ENCODE data around the gene VPS33A. TPM values are rescaled to one million over a fixed set of nuclear protein-coding genes. Genes with fewer than 3 reads are reported as not detected.

The VPS33A gene
- total and polyA plus RNA-seq, 10 of the 15 experiments (the other 5 are each of a cell fraction or from before 2014, with no cell fraction given), result 7.7 to 33.6 (median 21.6) TPM

- Histone ChIP-seq H3K27ac (ENCODE audit: control insufficient read depth, insufficient read depth) (no peak within 1 kb of the TSS), H3K4me3 (peak within 1 kb of the TSS; percentile 50; the same call in 1 of the 2 replicates), H3K79me2 (ENCODE audit: control insufficient read depth, insufficient read depth, low read length) (no peaks in the 10 kb centered on the region), H3K36me3 (ENCODE audit: control insufficient read depth in 2 of 2, insufficient read depth in 2 of 2, low read length in 1 of 2) (no peaks in the 10 kb centered on the region), H2AFZ (ENCODE audit: control insufficient read depth, low read depth, low read length) (no peak within 1 kb of the TSS), H3K4me1 (ENCODE audit: control insufficient read depth, insufficient read depth, low read length) (peaks cover 7% of the 10 kb centered on the region), H3K9me3 (replicated peaks; ENCODE audit: control insufficient read depth, insufficient read depth, low read length) (no peaks in the 10 kb centered on the region), H3K9ac (ENCODE audit: control insufficient read depth, insufficient read depth, low read length) (no peak within 1 kb of the TSS), H3K4me2 (ENCODE audit: control insufficient read depth, insufficient read depth) (peak within 1 kb of the TSS; percentile 66), H3K27me3 (replicated peaks in 1 of 2; ENCODE audit: control insufficient read depth in 2 of 2, insufficient read depth in 2 of 2, low read length in 1 of 2) (no peaks in the 10 kb centered on the region; a peak in 1 of 4 replicates), H4K20me1 (ENCODE audit: control insufficient read depth, insufficient read depth) (no peaks in the 10 kb centered on the region)
- WGBS (ENCODE audit: insufficient coverage, insufficient replicate concordance, low lambda C conversion rate, missing lambda C conversion rate), result 9% methylated on average over 40 of the region's 63 CpGs
- in situ Hi-C loops (cut with MboI) (no loop called here), intact Hi-C loops (cut with micrococcal nuclease; ENCODE audit: unreplicated experiment) (no loop called here)
- DNase-seq (ENCODE audit: low read depth, low spot score) (no peak), FAIRE-seq (no peak), ATAC-seq (peak; percentile 79)
- TF ChIP-seq BHLHE40 (IDR thresholded peaks at IDR 0.05; ENCODE audit: borderline replicate concordance in 1 of 2, low read depth in 2 of 2, low read length in 1 of 2), result peak in 1 of 2 experiments; percentile 77; a peak in 2 of 4 replicates
- no peak for TF ChIP-seq CHD1 (IDR thresholded peaks at IDR 0.05; ENCODE audit: low read depth, low read length)
- peak; percentile 50; the same call in 1 of the 2 replicates for TF ChIP-seq EED (IDR thresholded peaks at IDR 0.05; ENCODE audit: low read depth)
- TF ChIP-seq TCF12 (IDR thresholded peaks at IDR 0.05; ENCODE audit: low read depth, low read length), result 0 out of 2 replicates have a peak, but pooled peaks have one; percentile 4
- TF ChIP-seq IRF3 (IDR thresholded peaks at IDR 0.05), result no peak
- RAD21 ChIA-PET (ENCODE audit: unreplicated experiment), result interaction anchor here (0.9 kb wide), 1 partner anchor 115 kb away, joined by 3 read pairs; no protein-coding TSS in a partner anchor
- CTCF ChIA-PET, result no interaction called here
- SMC1A ChIA-PET (ENCODE audit: uncharacterized antibody, unreplicated experiment), result interaction anchor here (0.7 to 1.3 kb wide), 2 partner anchors 35 to 50 kb away, joined by 3 read pairs; no protein-coding TSS in a partner anchor
- BruUV-seq (replicated peaks), result no TSS peak
- POLR2A ChIA-PET, result interaction anchor here (0.7 kb wide), 1 partner anchor 113 kb away, joined by 9 read pairs; no protein-coding TSS in a partner anchor
Observed at GRCh38 chr12:122182887-122183587, 83.3 kb downstream of the VPS33A start, which contains the start of gene LRRC43. Gene LRRC43, plus strand, starts transcription at chr12:122183123. Its CDS starts 22 bp downstream, at chr12:122183145.

Small RNAs within 50 kb of the gene (small RNA-seq; reads per million reads assigned to genes)
- 5.7 reads per million, percentile 90 among the genes with 10 or more reads in this experiment for gene DIABLO

Other genes with a start within 250 kb of the VPS33A start
Only the 7 nearest of the 8 such genes appear.
- gene MLXIP, start 187.7 kb downstream of the VPS33A start, total RNA-seq (2014; rRNA removed), result 5.4 and 7.9 TPM in 2 replicates
- gene MLXIP, start 187.7 kb downstream of the VPS33A start, total RNA-seq (2014; rRNA removed; fragmentation: Illumina TruSeq; extraction: Trizol), result 8.9 and 9.7 TPM in 2 replicates
- 23.7 and 24.9 TPM in 2 replicates for gene MLXIP, start 187.7 kb downstream of the VPS33A start, total RNA-seq (2021)
- 1.0 and 1.9 TPM in 2 replicates for gene MLXIP, start 187.7 kb downstream of the VPS33A start, polyA plus RNA-seq (2011; rRNA removed)
- gene MLXIP, start 187.7 kb downstream of the VPS33A start, polyA plus RNA-seq (2014; fragmentation: Illumina TruSeq; extraction: Trizol), result 7.5 and 12.1 TPM in 2 replicates
- 1 to 10 TPM; 1.1 to 1.2 TPM for gene MLXIP, start 187.7 kb downstream of the VPS33A start, polyA plus RNA-seq (2014; fragmentation: Nextera tagmentation; extraction: Ambion mirVana)
- gene MLXIP, start 187.7 kb downstream of the VPS33A start, polyA plus RNA-seq (2014; rRNA removed), result 12.5 and 15.1 TPM in 2 replicates
- gene MLXIP, start 187.7 kb downstream of the VPS33A start, polyA plus RNA-seq (2016; fragmentation: Nextera tagmentation; extraction: Ambion mirVana), result 1 to 10 TPM; 4.7 to 6.2 TPM
- gene IL31, start 92.3 kb downstream of the VPS33A start, total RNA-seq (2014; rRNA removed), result not detected in 2 replicates
- not detected in 2 replicates for gene IL31, start 92.3 kb downstream of the VPS33A start, total RNA-seq (2014; rRNA removed; fragmentation: Illumina TruSeq; extraction: Trizol)
- not detected in 2 replicates for gene IL31, start 92.3 kb downstream of the VPS33A start, total RNA-seq (2021)
- gene IL31, start 92.3 kb downstream of the VPS33A start, polyA plus RNA-seq (2011; rRNA removed), result not detected in 2 replicates
- not detected in 2 replicates for gene IL31, start 92.3 kb downstream of the VPS33A start, polyA plus RNA-seq (2014; fragmentation: Illumina TruSeq; extraction: Trizol)
- gene IL31, start 92.3 kb downstream of the VPS33A start, polyA plus RNA-seq (2014; fragmentation: Nextera tagmentation; extraction: Ambion mirVana), result not detected
- gene IL31, start 92.3 kb downstream of the VPS33A start, polyA plus RNA-seq (2014; rRNA removed), result not detected in 2 replicates
- not detected for gene IL31, start 92.3 kb downstream of the VPS33A start, polyA plus RNA-seq (2016; fragmentation: Nextera tagmentation; extraction: Ambion mirVana)
- gene LRRC43, start 83.4 kb downstream of the VPS33A start, total RNA-seq (2014; rRNA removed), result 0.27 TPM in 1 of 2 replicates, not detected in the other
- gene LRRC43, start 83.4 kb downstream of the VPS33A start, total RNA-seq (2014; rRNA removed; fragmentation: Illumina TruSeq; extraction: Trizol), result not detected in 2 replicates
- 0.16 and 0.23 TPM in 2 replicates for gene LRRC43, start 83.4 kb downstream of the VPS33A start, total RNA-seq (2021)
- not detected in 2 replicates for gene LRRC43, start 83.4 kb downstream of the VPS33A start, polyA plus RNA-seq (2011; rRNA removed)
- 0.52 TPM in 1 of 2 replicates, not detected in the other for gene LRRC43, start 83.4 kb downstream of the VPS33A start, polyA plus RNA-seq (2014; fragmentation: Illumina TruSeq; extraction: Trizol)
- gene LRRC43, start 83.4 kb downstream of the VPS33A start, polyA plus RNA-seq (2014; fragmentation: Nextera tagmentation; extraction: Ambion mirVana), result not detected
- 0.33 TPM in 1 of 2 replicates, not detected in the other for gene LRRC43, start 83.4 kb downstream of the VPS33A start, polyA plus RNA-seq (2014; rRNA removed)
- not detected for gene LRRC43, start 83.4 kb downstream of the VPS33A start, polyA plus RNA-seq (2016; fragmentation: Nextera tagmentation; extraction: Ambion mirVana)
- gene B3GNT4, start 62.8 kb downstream of the VPS33A start, total RNA-seq (2014; rRNA removed), result not detected in 2 replicates
- not detected in 2 replicates for gene B3GNT4, start 62.8 kb downstream of the VPS33A start, total RNA-seq (2014; rRNA removed; fragmentation: Illumina TruSeq; extraction: Trizol)
- gene B3GNT4, start 62.8 kb downstream of the VPS33A start, total RNA-seq (2021), result not detected in 2 replicates
- gene B3GNT4, start 62.8 kb downstream of the VPS33A start, polyA plus RNA-seq (2011; rRNA removed), result not detected in 2 replicates
- gene B3GNT4, start 62.8 kb downstream of the VPS33A start, polyA plus RNA-seq (2014; fragmentation: Illumina TruSeq; extraction: Trizol), result not detected in 2 replicates
- under 1 TPM in 1 of 2 experiments, not detected in 1; 0.04 TPM for gene B3GNT4, start 62.8 kb downstream of the VPS33A start, polyA plus RNA-seq (2014; fragmentation: Nextera tagmentation; extraction: Ambion mirVana)
- not detected in 2 replicates for gene B3GNT4, start 62.8 kb downstream of the VPS33A start, polyA plus RNA-seq (2014; rRNA removed)
- under 1 TPM; 0.88 to 0.95 TPM for gene B3GNT4, start 62.8 kb downstream of the VPS33A start, polyA plus RNA-seq (2016; fragmentation: Nextera tagmentation; extraction: Ambion mirVana)
- gene DIABLO, start 40.4 kb downstream of the VPS33A start, total RNA-seq (2014; rRNA removed), result 46.6 and 56.9 TPM in 2 replicates
- 47.1 and 47.4 TPM in 2 replicates for gene DIABLO, start 40.4 kb downstream of the VPS33A start, total RNA-seq (2014; rRNA removed; fragmentation: Illumina TruSeq; extraction: Trizol)
- gene DIABLO, start 40.4 kb downstream of the VPS33A start, total RNA-seq (2021), result 41.2 and 43.5 TPM in 2 replicates
- 45.9 and 55.7 TPM in 2 replicates for gene DIABLO, start 40.4 kb downstream of the VPS33A start, polyA plus RNA-seq (2011; rRNA removed)
- 46.8 and 50.3 TPM in 2 replicates for gene DIABLO, start 40.4 kb downstream of the VPS33A start, polyA plus RNA-seq (2014; fragmentation: Illumina TruSeq; extraction: Trizol)
- 10 to 100 TPM; 18.3 to 21.1 TPM for gene DIABLO, start 40.4 kb downstream of the VPS33A start, polyA plus RNA-seq (2014; fragmentation: Nextera tagmentation; extraction: Ambion mirVana)
- gene DIABLO, start 40.4 kb downstream of the VPS33A start, polyA plus RNA-seq (2014; rRNA removed), result 40.8 and 43.9 TPM in 2 replicates
- gene DIABLO, start 40.4 kb downstream of the VPS33A start, polyA plus RNA-seq (2016; fragmentation: Nextera tagmentation; extraction: Ambion mirVana), result 10 to 100 TPM; 67.0 to 69.9 TPM
- gene CLIP1, start 156.2 kb upstream of the VPS33A start, total RNA-seq (2014; rRNA removed), result 23.8 and 26.6 TPM in 2 replicates
- 44.0 and 45.4 TPM in 2 replicates for gene CLIP1, start 156.2 kb upstream of the VPS33A start, total RNA-seq (2014; rRNA removed; fragmentation: Illumina TruSeq; extraction: Trizol)
- gene CLIP1, start 156.2 kb upstream of the VPS33A start, total RNA-seq (2021), result 39.2 and 39.4 TPM in 2 replicates
- gene CLIP1, start 156.2 kb upstream of the VPS33A start, polyA plus RNA-seq (2011; rRNA removed), result 25.8 and 32.0 TPM in 2 replicates
- gene CLIP1, start 156.2 kb upstream of the VPS33A start, polyA plus RNA-seq (2014; fragmentation: Illumina TruSeq; extraction: Trizol), result 39.9 and 42.0 TPM in 2 replicates
- 1 to 10 TPM; 6.0 to 6.3 TPM for gene CLIP1, start 156.2 kb upstream of the VPS33A start, polyA plus RNA-seq (2014; fragmentation: Nextera tagmentation; extraction: Ambion mirVana)
- 20.0 and 23.4 TPM in 2 replicates for gene CLIP1, start 156.2 kb upstream of the VPS33A start, polyA plus RNA-seq (2014; rRNA removed)
- 10 to 100 TPM; 19.9 to 26.6 TPM for gene CLIP1, start 156.2 kb upstream of the VPS33A start, polyA plus RNA-seq (2016; fragmentation: Nextera tagmentation; extraction: Ambion mirVana)
- gene ZCCHC8, start 234.4 kb upstream of the VPS33A start, total RNA-seq (2014; rRNA removed), result 23.6 and 25.1 TPM in 2 replicates
- 28.9 and 30.3 TPM in 2 replicates for gene ZCCHC8, start 234.4 kb upstream of the VPS33A start, total RNA-seq (2014; rRNA removed; fragmentation: Illumina TruSeq; extraction: Trizol)
- 20.6 and 22.2 TPM in 2 replicates for gene ZCCHC8, start 234.4 kb upstream of the VPS33A start, total RNA-seq (2021)
- 26.2 and 36.2 TPM in 2 replicates for gene ZCCHC8, start 234.4 kb upstream of the VPS33A start, polyA plus RNA-seq (2011; rRNA removed)
- gene ZCCHC8, start 234.4 kb upstream of the VPS33A start, polyA plus RNA-seq (2014; fragmentation: Illumina TruSeq; extraction: Trizol), result 34.8 and 46.5 TPM in 2 replicates
- 1 to 10 TPM; 8.8 to 9.4 TPM for gene ZCCHC8, start 234.4 kb upstream of the VPS33A start, polyA plus RNA-seq (2014; fragmentation: Nextera tagmentation; extraction: Ambion mirVana)
- gene ZCCHC8, start 234.4 kb upstream of the VPS33A start, polyA plus RNA-seq (2014; rRNA removed), result 21.1 and 21.8 TPM in 2 replicates
- gene ZCCHC8, start 234.4 kb upstream of the VPS33A start, polyA plus RNA-seq (2016; fragmentation: Nextera tagmentation; extraction: Ambion mirVana), result 10 to 100 TPM; 16.9 to 18.7 TPM